HG02885 (cell line): ENCODE data around the gene FBLN1.
"Not testable (repeated sequence)": the region's sequence is repeated elsewhere in the genome, so short reads cannot be mapped to it uniquely, and the experiment has no call there.

ENCODE experiments used
- ATAC-seq: cut with Tn5 transposase; IDR thresholded peaks from one replicate; pipeline ENCODE4 v1.9.1; 2021; ENCODE audit warnings: mild to moderate bottlenecking; ENCODE audit not compliant: unreplicated experiment, poor library complexity

FBLN1 gene

GRCh38 chr22:45580726-45581381, 78.2 kb downstream of the FBLN1 start:
- ATAC-seq, result no peak

DNA sequence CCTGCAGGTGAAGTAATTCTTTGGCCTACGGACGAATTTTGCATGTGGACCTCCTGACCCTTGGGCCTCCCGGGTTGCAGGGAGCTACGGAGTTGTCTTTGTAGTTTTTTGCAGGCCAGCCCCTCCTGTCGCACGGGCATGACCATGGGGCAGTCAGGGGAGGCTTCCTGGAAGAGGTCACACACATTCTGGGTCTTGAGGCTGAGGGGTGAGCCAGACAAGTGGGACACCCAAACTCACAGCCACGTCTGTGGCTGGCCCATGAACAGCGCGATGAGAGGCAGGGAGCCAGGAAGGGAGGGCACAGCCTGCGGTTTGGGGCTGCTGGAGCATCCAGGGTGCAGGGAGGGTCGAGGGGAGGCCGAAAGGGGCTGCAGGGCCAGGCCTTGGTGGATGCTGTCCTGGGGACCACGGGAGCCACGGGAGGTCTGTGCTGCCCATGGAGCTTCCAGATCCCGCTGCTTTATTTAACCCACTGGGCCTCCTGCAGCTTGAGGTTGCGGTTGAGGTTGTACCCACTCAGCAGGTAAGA, 78.9 kb downstream of the FBLN1 start:
- no peak for ATAC-seq

GRCh38 chr22:45582236-45582954, 79.7 kb downstream of the FBLN1 start:
- no peak for ATAC-seq

GRCh38 chr22:45582955-45583320, 80.3 kb downstream of the FBLN1 start:
- ATAC-seq, result no peak

GRCh38 chr22:45583504-45583903, 80.8 kb downstream of the FBLN1 start:
- ATAC-seq, result no peak

DNA sequence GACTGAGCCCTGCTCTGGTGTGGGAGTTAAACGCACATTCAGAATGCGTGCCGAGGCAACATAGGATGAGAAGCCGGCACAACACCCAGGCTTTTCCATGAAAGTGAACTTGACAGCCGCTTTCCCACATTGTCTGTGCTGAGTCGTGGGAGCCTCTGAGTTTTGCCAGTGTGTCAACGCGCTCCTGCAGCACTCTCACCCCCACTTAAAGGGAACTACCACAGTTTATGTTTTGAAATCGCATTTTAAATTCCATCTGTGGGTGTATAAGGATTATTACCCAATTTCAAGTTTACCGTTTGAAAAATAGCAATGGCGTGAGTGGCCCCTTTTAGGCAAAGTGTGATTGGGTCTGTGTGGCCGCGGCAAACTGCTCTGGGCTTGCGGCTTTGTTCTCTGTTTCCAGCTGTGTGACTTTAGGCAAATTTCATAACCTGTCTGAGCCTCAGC, 81.5 kb downstream of the FBLN1 start:
- no peak for ATAC-seq

DNA sequence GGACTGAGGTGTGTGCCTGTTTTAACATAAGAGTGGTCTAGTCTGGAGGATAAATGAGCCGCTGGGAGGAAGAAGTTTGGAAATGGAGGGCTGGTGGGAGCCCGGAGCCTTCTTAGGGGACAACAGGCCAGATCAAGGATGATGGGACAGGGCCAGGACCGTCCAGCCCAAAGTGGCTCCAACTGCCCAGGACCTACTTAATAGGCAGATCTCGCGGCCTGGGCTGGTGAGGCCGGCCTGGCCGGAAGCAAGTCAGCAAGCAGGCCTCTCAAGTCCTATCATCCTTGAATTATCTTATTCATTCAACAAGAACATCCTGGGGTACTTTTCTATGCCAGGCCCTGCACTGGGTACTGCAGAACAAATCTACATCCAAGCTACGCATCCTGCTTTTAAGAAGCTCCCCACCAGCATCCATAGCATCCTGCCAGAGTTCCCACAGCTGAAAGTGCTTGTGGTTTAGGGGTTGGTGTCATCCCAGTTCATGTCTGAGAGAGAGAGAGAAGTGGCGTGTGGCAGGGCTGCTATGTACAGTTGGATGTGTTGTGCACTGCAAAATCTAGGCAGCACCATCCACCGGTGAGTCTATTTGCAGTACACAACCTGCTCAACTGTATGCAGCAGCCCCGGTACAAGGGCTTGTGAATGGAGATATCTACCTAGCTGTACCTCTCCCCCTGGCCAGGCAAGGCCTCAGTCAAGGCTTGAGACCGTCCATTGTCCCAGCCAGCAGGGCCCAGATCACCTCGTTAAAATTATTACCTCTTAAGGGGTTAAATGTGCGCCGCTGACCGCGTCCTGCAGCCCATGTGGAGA, 82.1 kb downstream of the FBLN1 start:
- ATAC-seq, result no peak

DNA sequence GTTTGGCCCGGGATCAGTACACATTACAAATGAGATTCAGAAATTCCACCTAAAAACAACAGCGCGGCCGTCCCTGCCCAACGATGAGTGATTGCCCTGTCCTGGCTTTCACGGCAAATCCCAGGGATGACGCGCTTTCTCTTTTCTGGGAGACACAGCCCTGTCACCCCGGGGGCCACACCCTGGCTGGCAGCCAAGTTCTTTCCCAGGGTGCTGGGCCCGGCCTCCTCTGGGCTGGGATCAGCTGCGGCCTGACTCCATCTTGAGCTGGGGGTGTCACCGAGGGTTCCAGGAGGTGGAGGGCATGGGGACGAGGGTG, 82.7 kb downstream of the FBLN1 start:
- no peak for ATAC-seq

- no peak for ATAC-seq
Measured at GRCh38 chr22:45585946-45586540, 83.4 kb downstream of the FBLN1 start.

DNA sequence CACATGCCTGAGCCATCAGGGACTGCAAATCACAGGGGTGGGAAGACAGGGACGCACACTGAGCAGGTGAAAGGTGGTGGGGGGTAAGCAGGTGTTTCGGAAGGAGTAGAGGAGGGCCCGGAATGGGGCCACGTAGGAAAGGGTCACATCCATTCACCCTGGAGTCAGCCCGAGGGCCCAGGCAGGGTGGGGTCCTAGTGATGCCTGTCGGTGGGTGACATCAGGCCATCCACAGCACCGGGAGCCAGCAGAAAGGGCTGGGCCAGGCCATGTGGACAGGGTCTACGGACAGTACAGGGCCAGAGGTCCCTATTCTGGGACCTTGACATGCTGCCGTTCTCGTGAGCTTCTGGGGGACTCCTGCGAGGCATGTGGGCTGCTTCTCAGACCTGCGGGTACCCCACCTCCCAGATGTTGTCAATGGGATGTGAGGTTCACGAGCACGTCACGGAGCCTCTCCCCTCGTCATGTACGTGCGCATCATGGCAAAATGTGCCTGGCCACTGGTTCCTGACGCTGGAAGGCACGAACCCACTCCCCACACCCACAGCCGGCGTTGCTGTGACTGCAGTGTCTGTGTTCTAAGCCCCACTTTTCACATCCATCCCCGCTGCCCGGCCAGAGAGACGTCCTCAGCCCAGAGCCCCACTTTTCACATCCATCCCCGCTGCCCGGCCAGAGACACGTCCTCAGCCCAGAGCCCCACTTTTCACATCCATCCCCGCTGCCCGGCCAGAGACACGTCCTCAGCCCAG, 84.1 kb downstream of the FBLN1 start:
- ATAC-seq, result no peak

DNA sequence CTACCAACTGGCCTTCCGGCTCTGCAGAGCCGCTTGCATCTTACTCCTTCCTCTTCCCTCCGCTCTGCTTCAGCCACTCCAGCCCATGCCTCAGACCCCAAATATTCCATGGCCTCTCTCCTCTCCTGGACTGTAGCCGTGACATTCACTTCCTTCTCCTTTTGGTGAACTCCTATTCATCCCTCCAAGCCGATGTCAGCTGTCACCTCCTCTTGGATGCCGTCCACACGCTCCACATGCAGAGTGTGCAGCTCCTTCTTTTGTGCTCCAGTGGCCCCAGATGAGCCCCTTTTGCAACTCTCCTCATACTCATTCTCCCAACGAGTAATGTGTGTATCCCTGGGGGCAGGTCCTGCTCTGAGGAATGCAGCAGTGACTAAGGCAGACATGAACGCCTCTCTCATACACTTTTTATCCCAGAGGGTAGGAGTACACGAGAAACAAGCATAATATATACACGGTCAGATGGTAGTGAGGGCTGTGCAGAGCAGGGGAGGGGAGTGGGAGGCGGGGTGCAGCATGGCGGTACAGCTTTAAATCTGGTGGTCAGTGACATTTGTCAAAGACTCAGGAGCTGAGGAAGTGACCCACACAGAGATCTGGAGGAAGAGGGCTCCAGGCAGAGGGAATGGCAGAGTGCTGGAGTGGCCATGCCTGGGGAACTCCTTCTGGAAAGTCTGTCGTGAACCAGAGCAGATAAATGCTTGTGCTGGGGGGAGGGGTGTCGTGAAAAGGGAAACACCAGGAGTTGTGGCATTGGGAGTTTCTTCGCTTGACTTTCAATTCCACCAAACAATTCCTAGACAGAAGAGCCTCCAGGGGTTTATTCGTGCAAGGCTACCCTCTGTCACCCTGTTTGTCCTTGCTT, 85.2 kb downstream of the FBLN1 start:
- no peak for ATAC-seq

DNA sequence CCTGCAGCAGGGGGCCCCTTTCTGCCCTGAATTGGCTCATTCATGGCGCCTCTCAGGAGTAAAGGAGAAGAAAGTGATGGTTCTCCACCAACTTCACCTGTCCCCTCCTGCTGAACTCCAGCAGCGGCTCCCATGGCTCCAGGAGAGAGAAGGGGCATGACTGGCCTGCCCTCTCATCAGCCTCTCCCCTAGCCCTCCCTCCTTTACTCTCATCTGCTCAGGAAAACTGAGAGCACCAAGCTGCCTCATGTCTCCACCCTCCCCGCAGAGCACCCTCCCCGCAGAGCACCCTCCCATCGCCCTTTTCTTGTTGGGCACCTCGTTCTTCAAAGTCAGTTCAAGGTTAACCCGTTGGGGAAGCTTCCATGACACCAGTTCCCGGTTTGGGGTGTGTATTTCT, 86.9 kb downstream of the FBLN1 start:
- no peak for ATAC-seq

GRCh38 chr22:45590262-45590661, 87.6 kb downstream of the FBLN1 start:
- no peak for ATAC-seq

- ATAC-seq, result not testable (repeated sequence)
Measured at GRCh38 chr22:45591633-45592213, 89.0 kb downstream of the FBLN1 start.

GRCh38 chr22:45594123-45594941, 91.6 kb downstream of the FBLN1 start:
- ATAC-seq, result no peak

GRCh38 chr22:45597460-45598192, 94.9 kb downstream of the FBLN1 start:
- ATAC-seq, result no peak

GRCh38 chr22:45598596-45599217, 96.0 kb downstream of the FBLN1 start:
- ATAC-seq, result no peak
